Amniotic epithelial cell (primary cell): ENCODE data around the gene GRP.
"Not testable (repeated sequence)": the region's sequence is repeated elsewhere in the genome, so short reads cannot be mapped to it uniquely, and the experiment has no call there.

Experiments used
- DNase-seq: peaks from one replicate; pipeline ENCODE4 v3.0.0-alpha.2; 2010; ENCODE audit warnings: low read depth

Gene GRP

DNA sequence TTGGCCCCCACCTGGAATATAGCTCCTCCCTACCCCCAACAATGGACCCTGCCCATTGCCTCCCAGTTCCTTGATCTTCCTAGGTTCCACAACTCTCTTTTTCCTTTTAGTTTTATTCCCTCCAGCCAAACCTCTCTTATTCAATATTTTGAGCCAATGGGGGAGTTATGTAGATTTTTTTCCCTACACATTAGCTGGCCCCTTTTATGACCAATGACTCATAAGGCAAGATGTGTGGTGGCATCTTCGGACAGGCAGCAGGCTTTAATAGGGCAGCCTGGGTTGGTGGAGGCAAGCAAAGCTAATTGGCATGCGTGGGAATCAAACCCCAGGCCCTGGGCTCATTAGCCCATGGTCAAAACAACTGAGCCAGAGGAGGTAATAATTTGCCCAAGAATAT lies 9.2 kb downstream of the GRP start:
- DNase-seq = no peak

DNA sequence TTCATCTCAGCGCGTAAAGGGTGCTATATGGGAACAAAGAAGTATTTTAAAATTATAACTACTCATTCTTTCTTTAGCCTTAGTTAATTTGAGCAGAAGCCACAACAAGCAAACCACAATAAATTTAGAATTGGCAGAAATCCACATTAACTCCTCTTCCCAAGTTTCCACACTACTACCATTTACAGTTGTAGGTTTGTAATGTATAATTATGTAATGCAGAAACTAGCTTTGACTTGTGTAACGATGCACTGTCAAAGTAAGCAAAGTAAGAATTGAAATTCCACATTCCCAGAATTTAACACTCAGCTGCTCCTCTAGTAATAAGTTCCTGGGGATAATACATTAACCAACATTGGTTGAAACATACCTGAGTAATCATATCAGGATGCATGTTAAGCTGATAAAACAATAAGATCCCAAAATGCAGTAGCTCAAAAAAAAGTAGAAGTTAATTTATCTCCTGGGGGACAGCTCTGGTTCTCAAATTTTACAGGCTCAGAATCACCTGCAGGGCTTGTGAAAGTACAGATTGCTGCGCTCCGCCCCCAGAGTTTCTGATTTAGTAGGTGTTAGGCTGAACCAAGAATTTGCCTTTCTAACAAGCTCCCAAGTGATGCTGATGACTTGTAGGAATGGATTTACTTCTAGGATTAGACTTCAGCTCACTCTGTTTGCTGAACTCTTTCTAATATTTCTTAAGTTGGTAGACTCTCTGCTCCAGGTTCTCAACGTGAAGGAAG lies 9.9 kb downstream of the GRP start:
- no peak for DNase-seq

DNA sequence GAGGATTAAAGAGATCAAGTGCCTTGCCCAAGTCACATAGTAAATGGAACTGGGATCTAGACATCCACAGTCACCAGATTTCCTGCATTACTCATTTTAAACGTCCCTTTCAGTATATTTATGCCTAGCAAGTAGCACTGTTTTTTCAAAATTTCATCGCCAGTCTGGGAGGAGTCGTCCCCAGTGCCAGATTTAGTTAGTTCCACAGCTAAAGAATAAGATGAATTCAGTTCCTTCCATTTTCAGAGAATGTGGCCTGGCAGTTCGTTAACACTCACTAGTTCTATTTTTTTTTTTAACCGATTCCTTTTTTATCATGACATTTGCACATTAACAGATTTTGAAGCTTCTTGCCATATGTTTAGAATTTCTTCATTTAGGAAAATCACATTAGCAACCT lies 11.2 kb downstream of the GRP start:
- no peak for DNase-seq

DNA sequence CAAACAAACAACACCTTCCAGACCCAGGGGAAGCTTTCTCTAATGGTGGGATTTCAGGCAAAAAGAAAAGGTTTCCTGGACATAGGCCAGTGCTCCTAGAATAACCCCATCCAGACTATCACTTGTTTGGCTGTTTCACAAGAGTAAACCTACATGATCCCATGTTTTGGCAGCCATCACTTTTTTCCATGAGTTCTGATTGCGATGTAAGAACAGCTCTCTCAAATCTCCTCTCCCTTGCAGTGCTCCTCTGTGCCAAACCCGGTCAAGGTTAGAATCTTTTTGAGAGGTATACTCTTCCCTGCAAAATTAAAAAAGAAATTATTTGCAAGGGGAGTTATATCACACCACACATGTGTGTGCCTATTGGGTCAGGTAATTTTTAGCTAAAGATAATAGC lies 11.9 kb downstream of the GRP start:
- DNase-seq = no peak

DNA sequence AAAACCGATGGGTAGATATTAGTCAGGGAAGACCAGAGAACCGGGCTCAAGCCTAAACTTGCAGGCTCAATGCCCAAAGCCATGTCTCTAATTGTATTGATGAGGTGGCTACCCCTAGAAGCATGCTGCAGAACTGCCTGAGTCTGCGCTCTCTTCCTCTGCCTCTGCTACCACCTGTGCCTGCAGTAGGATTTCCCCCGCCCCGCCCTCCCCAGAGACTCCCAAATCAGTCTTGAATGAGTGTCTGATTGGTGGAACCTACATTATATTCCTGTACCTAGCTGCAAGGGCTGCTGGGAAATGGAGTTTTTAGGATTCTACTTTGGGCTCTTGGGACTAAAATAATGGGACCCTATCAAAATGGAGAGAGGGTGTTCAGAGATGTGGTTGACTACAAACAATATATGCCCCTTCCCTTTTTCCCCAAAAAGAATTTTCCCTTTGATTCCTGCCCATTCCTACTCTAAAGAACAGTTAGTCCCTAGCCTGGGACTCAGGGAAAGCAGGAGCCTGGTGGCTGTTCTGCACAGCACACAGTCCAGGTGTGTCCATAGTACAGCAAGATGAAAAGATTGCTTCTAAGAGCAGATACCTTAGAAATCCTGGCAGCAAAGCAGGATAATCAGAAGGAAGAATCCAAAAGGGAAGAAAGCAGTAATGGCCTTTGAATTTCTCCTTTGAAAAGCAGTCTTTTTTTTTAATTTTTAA lies 12.5 kb downstream of the GRP start:
- DNase-seq = no peak

DNA sequence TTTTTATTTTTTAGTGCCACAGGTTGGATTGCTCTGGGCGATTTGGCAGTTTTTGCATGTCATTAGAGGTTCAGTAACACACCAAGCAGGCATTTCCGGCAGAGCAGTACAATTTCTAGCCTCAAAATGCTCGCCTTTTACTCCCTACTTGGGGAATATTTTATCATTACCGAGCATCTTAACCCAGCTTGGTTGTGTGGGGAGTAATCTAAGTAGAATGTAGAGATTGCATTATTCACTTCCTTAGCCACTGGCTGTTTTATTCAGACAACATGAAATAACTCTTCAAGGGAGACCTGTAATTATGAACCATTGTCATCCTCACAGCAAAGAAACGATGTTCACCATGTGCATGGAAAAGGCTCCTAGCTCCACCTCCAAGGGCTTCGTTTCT lies 13.1 kb downstream of the GRP start:
- DNase-seq = peak; percentile 14

DNA sequence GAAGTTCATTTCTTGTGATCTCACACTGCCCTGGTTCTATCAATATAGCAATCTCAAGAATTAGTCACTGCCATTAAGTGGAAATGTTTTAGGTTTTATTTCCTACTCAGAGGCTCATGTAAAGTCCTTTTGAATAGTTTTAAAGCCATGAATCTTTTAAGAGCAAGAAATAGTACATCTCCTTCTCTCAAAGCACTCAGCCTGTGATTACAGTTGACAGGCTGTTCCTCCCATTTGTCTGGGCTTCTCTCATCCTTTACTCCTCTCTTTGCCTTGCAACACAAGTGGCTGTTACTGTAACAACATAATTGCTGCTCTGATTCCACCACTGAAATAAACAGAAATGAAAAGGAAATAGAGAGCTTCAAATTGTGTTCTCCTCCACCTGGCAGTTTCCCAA lies 18.4 kb downstream of the GRP start:
- DNase-seq = no peak

DNA sequence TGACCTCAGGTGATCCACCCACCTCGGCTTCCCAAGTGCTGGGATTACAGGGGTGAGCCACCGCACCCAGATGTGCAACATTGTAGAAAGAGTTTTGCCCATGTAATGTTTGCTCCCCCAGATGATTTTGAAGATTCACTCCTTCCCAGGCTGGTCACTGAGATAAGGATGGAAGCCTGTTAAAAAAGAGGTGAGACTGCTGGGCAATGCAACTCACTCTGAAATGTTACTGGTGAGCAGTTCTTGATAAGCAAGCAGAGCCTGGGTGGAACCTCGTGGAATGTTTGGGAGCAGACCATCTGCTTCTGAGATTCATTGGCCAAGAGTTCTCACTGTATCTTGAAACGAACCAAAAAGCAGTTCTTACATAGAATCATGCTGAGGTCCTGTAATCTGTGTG lies 19.7 kb downstream of the GRP start:
- no peak for DNase-seq

DNA sequence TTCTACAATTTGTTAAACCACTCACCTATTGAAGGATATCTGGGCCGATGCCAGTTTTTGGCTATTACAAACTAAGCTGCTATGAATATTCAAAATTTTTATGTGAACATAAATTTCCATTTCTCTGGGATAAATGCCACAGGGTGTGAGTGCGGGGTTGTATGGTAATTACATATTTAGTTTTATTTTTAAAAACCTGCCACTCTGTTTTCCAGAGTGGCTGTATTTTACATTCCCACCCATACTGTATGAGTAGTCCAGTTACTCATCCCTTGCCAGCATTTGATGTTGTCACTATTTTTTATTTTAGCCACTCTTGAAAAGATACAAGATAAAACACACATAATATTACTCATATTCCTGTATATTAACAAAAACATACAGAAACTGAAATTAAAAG lies 22.9 kb downstream of the GRP start:
- no peak for DNase-seq

DNA sequence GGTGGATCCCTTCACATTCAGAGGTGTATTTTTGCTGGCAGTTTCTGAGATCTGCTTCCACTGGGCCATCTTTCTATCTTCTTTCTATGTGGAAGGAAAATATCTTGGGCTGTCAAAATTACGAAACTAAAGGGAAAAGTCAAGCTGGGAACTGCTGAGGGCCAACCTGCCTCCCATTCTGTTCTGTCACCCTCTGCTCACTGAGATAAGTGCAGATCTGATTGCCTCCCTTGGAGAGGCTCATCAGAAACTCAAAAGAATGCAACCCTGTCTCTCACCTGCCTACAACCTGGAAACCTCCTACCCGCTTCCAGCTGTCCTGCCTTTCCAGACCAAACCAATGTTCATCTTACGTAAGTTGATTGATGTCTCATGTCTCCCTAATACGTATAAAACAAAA lies 26.8 kb downstream of the GRP start:
- no peak for DNase-seq

DNA sequence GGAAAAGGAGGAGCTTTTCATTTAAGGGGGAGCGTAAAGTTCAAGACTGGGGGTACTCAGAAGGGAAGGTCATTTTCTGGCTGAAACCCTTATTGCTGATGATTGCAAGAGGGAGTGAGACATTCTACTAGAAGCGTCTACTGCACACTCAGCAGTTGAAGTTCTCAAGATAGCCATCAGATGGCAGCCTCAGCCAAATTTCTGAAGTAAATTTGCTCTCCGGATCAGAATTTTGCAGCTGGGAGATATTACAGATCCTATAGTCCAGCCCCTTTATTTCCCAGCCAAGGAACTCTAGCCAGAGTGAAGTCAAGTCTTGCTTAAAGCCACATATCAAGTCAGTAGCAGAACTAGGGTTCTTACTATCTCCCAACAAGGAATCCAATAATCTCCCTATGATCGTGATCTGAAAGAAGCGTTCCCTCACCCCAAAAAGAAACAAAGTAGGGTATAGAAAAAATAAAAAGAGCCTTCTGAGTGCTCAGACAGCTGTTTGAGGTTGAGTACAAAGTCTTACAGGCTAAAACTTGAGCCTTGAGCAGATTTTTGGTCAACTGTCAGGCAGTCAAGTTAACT lies 29.3 kb downstream of the GRP start:
- DNase-seq = peak; percentile 77

DNA sequence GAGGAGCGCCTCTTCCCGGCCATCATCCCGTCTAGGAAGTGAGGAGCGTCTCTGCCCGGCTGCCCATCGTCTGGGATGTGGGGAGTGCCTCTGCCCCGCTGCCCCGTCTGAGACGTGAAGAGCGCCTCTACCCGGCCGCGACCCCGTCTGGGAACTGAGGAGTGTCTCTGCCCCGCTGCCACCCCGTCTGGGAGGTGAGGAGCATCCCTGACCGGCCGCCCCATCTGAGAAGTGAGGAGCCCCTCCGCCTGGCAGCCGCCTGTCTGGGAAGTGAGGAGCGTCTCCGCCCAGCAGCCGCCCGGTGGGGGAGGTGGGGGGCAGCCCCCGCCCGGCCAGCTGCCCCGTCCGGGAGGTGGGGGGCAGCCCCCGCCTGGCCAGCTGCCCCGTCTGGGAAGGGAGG lies 35.5 kb downstream of the GRP start:
- not testable (repeated sequence) for DNase-seq

DNA sequence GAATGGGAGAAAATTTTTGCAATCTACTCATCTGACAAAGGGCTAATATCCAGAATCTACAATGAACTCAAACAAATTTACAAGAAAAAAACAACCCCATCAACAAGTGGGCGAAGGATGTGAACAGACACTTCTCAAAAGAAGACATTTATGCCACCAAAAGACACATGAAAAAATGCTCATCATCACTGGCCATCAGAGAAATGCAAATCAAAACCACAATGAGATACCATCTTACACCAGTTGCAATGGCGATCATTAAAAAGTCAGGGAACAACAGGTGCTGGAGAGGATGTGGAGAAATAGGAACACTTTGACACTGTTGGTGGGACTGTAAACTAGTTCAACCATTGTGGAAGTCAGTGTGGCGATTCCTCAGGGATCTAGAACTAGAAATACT lies 41.9 kb downstream of the GRP start:
- DNase-seq = not testable (repeated sequence)

DNA sequence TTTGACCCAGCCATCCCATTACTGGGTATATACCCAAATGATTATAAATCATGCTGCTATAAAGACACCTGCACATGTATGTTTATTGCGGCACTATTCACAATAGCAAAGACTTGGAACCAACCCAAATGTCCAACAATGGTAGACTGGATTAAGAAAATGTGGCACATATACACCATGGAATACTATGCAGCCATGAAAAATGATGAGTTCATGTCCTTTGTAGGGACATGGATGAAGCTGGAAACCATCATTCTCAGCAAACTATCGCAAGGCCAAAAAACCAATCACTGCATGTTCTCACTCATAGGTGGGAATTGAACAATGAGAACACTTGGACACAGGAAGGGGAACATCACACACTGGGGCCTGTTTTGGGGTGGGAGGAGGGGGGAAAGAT lies 42.3 kb downstream of the GRP start:
- DNase-seq = not testable (repeated sequence)

DNA sequence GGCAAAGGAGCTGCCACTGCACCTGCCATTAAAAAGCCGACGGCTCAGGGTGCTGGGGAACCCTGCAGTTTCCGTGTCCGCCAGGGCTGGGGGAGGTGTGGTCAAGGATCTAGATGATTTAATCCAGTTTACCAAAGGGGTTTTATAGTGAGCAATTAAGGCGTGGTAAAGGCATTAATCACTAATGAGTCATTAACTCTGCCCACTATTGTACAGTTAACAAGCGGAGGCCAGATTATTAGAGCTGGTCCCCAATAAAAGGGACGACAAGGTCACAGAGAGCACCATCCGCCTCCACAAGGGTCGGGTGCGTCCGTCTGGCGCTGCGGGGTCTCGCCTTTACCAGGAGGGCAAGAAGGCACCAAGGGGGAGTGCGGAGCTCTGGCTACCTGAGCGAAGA lies 43.7 kb downstream of the GRP start:
- no peak for DNase-seq

DNA sequence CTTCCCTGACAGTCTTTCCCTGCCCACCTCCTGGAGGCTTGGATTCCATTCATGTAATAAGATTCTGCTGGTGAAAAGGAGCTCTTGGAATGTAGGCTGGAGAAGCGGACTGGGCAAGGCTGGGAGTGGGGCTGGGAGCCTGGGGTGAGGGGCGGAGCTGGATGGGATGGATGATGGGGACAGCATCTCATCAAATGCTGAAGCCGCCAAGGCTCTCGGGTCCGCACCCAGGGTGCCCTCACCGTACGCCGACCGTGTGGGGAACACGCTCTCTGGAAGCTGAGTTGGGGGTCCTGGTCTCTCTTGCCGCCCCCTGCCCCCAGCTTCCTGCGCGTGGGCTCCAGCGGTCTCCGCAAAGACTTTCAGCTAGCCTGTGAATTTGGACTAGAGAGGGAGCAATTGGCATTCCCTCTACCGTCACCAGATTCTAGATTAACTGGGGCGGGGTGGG lies 44.2 kb downstream of the GRP start:
- DNase-seq = no peak

DNA sequence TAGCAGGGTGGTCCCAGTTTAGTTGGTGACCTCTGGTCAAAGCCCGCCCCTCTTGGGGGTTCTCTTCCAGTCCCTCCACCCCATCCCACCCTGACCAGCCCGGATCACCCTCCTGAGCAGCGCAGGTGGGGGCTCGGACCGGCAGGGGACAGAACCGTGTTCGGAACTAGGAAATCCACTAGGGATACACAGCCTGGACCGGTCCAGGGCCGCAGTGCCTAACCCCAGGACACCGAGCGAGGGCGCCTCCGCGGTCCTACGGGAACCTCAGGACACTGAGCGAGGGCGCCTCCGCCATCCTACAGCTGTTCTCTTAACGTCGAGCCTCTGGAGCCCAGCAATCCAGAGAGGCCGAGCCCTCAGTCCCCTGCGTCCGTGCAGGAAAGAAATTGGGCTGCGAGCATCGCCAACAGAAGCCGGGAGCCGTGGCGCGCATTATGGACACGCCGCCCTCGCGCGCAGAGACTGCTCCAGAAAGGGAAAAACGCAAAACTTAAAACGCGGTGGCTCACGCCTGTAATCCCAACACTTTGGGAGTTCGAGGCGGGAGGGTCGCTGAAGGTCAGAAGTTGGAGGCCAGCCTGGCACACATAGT lies 44.8 kb downstream of the GRP start:
- DNase-seq = no peak

DNA sequence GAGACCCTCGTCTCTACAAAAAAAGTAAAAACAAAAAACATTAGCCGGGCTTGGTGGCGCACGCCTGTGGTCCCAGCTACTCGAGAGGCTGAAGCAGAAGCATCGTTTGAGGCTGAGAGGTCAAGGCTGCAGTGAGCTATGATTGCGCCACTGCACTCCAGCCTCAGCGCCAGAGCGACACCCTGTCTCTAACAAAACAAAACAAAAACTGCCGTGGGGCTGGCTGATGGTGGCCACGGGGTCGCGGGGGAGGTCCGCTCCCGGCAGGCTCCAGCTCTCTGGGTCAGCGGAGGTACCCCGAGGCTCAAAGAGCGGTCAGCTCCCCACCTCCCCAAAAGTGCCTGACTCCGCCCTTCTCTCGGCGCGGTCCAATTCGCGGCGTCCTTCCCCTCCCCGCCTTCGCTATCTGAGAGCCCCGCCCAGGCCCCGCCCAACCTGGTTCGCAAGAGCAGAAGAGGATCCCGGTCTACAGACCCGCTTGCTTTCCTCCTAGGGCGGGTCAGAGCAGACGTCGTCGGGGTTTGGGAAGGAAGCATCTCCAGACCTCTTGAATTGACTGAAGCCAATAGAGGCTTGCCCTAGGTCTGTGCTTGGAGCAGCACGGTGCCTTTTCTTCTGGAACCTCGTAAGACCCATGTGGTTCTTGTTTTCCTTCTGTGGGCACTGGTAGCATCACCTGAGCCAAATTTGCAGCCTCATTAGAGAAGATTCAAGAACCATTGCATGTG lies 45.5 kb downstream of the GRP start:
- DNase-seq = no peak

DNA sequence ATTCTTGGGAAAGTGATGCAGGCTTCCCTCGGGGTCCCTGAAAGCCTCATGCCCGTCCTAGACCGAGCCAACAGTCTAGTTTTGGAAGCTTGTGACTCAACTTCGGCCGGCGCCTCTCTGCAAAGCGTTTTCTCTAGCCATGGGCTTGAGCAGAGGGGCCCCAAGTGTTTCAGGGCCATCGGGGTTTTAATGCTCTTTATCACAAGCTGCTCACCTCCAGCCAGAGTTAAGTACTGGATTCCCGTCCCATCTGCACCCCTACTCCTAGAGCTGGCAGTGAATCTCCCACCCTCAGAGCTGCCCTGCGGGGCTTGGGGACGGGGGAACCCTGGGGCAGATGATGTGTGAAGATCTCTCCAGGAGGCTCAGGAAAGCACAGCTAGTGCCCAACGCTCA lies 46.0 kb downstream of the GRP start:
- no peak for DNase-seq

DNA sequence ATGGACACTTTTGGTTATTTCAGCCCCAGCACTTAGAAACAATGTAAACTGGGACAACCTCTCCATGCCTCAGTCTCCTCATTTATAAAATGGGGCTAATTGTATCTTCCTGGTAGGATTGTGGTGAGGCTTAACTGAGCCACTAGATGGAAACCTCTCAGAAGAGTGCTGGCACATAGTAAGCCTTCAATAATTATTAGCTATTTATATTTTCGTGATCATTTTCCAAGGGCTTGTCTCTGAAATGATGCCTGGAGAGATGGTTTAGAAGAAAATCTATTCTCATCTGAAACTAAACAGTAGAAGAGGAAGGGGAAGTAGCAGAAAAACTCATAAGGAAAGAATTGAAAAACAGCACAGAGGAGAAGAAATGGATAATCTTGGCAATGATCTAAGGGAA lies 46.5 kb downstream of the GRP start:
- DNase-seq = no peak

DNA sequence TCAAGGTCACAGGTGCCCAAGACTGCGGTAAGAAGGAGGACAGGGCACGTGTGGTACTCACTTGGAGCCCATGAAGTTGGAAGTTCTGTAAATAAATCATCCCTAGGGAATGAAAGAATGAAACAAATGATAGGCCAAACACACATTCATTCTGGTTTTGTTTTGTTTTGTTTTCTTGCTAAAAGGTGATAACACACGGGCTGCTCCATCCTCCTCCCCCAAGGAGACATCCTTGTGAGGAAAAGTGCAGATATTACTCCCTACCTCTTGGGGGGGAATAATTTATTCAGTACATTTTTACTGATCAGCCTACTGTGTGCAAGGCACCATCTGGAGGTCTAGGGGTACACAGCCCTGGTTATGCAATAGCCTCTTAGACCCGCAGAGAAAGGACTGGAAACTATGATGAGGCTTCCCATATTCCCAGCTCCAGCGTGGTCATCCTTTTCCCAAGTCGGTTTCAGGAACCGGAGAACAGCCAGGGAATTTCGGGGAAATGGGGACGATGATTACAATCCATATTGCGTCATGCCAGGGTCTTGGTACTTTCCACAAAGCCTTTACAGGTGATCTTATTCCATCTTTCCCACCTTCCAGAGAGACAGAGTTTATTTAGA lies 47.0 kb downstream of the GRP start:
- DNase-seq = no peak

DNA sequence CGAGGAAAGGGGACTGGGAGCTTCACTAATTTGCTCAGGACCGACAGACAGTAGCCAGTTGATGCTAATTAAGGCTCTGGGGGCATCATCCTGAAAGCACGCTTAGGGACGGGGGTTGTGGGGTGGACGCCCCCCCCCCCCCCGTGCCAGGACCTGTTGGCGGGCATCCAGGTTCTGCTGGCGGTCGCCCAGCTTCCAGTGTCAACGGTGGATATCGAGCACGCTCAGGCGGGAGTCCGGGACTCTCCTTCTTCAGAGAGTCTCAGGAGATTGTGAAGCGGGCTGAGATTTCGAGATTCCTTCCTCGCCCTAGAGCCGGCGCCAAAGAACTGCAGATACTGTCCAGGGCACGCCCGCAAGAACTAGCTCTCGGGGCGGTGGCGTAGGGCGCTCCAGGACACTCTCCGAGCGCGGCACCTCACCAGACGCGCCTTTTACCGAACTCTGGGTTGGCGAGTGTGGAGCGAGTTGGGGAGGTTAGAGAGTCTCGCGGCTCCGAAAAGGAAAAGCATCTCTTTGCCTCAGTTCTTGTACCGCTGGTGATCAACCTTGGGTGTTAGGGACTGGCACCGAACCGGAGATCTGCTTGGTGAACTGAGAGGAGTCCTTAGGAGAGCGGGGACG lies 47.7 kb downstream of the GRP start:
- DNase-seq = no peak
